Spleen (tissue), 11 donors: Measurements from ENCODE around the gene FBXO9. TPM values are rescaled to one million over a fixed set of nuclear protein-coding genes. Genes with fewer than 3 reads are reported as not detected.

ENCODE experiments used
- DNase-seq: peaks from one replicate; pipeline ENCODE4 v3.0.0-alpha.2; 2020
- H3K27ac ChIP-seq, 8 donors: fragments of 200-600 bp; sonication (generic) in 7 of 8; 1 replicate in 4 of 8; 2 replicates in 4 of 8; pipeline versions ENCODE4 v1.5.0 to v1.8.0; 2016 to 2021; ENCODE audit warnings: inconsistent platforms in 4 of 8, mild to moderate bottlenecking in 4 of 8, moderate library complexity in 1 of 8
- H3K27me3 ChIP-seq, 7 donors: fragments of 200-600 bp; sonication (generic) in 6 of 7; replicated peaks in 1 of 7; 1 replicate in 4 of 7; 2 replicates in 3 of 7; pipeline versions ENCODE4 v1.5.0 to v1.8.0; 2016 to 2021; ENCODE audit warnings: inconsistent platforms in 3 of 7, mild to moderate bottlenecking in 1 of 7
- H3K36me3 ChIP-seq, 6 donors: fragments of 200-600 bp; sonication (generic) in 5 of 6; 1 replicate in 4 of 6; 2 replicates in 2 of 6; pipeline versions ENCODE4 v1.5.0 to v1.8.0; 2016 to 2021; ENCODE audit warnings: inconsistent platforms in 2 of 6
- H3K4me1 ChIP-seq, 6 donors: fragments of 200-600 bp; sonication (generic) in 5 of 6; 1 replicate in 3 of 6; 2 replicates in 3 of 6; pipeline versions ENCODE4 v1.5.0 to v1.8.0; 2016 to 2021; ENCODE audit warnings: inconsistent platforms in 3 of 6
- H3K4me3 ChIP-seq, 8 donors: fragments of 200-600 bp; sonication (generic) in 7 of 8; 1 replicate in 4 of 8; 2 replicates in 4 of 8; pipeline versions ENCODE4 v1.5.0 to v1.8.0; 2016 to 2021; ENCODE audit warnings: inconsistent platforms in 4 of 8, mild to moderate bottlenecking in 4 of 8, moderate library complexity in 2 of 8
- H3K9me3 ChIP-seq, 8 donors: fragments of 200-600 bp; sonication (generic) in 7 of 8; 1 replicate in 4 of 8; 2 replicates in 4 of 8; pipeline versions ENCODE4 v1.5.0 to v1.8.0; 2016 to 2021; ENCODE audit warnings: inconsistent platforms in 4 of 8
- POLR2A ChIP-seq, 3 donors: fragments of 450-650 bp; IDR thresholded peaks; one replicate each; pipeline ENCODE4 v1.5.1; 2017; ENCODE audit warnings: antibody characterized with exemption in 3 of 3, mild to moderate bottlenecking in 1 of 3
- POLR2AphosphoS5 ChIP-seq, 3 donors: sonication (generic); formaldehyde crosslinking; IDR thresholded peaks; one replicate each; pipeline ENCODE4 v1.5.1; 2017; ENCODE audit warnings: antibody characterized with exemption in 3 of 3
- WGBS, 5 donors: extraction: QIAGEN DNeasy Blood & Tissue Kit in 3 of 5; methylation state at CpG; one replicate each; pipeline versions ENCODE4 v1.1.5 to v1.1.7; 2013 to 2018; 5-methylcytosine and 5-hydroxymethylcytosine counted together
- intact Hi-C: fragments of 100-400 bp; cut with DNase I; formaldehyde crosslinking; loops from one replicate; pipeline ENCODE4 v1.15.0; 2023; ENCODE audit warnings: low total_unique reads
- polyA plus RNA-seq, 3 donors: library from polyadenylated mRNA; stranded (reverse); fragments of 200-250 nt; gene quantifications; one replicate each; pipeline ENCODE4 v1.2.1, GENCODE V29; 2013
- total RNA-seq, 7 donors: library from RNA; depleted of rRNA in 3 of 7; stranded (reverse); fragments of >200 nt in 3 of 7; fragmentation: NEBNext Ultra II Directional in 4 of 7; extraction: Animal tissue kit (Norgen Biotek cat#: 25700) in 4 of 7; gene quantifications; one replicate each; pipeline versions ENCODE4 v1.1.0 to v1.2.1, GENCODE V29; 2016 to 2021
- TF ChIP-seq, protein P1 (sequence below), 11 experiments: fragments of 200-600 bp in 7 of 11; fragments of 450-650 bp in 4 of 11; sonication (generic) in 4 of 11; IDR thresholded peaks in 8 of 11; conservative IDR thresholded peaks in 3 of 11; 1 replicate in 7 of 11; 2 replicates in 4 of 11; pipeline versions ENCODE4 v1.4.0 to v1.8.0; 2016 to 2021; ENCODE audit warnings: antibody characterized with exemption in 11 of 11, inconsistent platforms in 4 of 11, mild to moderate bottlenecking in 1 of 11
- donor health status: healthy with polysubstance abuse.
- donor health status: DM: no; HTN: no; CAD: no; lungs with moderate emphysema.
- donor health status: DM: no; HTN: no; CAD: no.
- donor health status: Bipolar disorder and iron deficiency.
- donor health status: healthy.
- donor health status: DM: no; HTN: no; CAD: no.
- donor health status: DM: yes; HTN: yes; CAD: no.

FBXO9 gene
- total and polyA plus RNA-seq, 10 donors: 21.4 to 115 (median 69.5) TPM

- TF ChIP-seq POLR2AphosphoS5 (IDR thresholded peaks at IDR 0.05) (no peak), POLR2A (IDR thresholded peaks at IDR 0.05) (no peak)
- TF ChIP-seq, protein P1, sequence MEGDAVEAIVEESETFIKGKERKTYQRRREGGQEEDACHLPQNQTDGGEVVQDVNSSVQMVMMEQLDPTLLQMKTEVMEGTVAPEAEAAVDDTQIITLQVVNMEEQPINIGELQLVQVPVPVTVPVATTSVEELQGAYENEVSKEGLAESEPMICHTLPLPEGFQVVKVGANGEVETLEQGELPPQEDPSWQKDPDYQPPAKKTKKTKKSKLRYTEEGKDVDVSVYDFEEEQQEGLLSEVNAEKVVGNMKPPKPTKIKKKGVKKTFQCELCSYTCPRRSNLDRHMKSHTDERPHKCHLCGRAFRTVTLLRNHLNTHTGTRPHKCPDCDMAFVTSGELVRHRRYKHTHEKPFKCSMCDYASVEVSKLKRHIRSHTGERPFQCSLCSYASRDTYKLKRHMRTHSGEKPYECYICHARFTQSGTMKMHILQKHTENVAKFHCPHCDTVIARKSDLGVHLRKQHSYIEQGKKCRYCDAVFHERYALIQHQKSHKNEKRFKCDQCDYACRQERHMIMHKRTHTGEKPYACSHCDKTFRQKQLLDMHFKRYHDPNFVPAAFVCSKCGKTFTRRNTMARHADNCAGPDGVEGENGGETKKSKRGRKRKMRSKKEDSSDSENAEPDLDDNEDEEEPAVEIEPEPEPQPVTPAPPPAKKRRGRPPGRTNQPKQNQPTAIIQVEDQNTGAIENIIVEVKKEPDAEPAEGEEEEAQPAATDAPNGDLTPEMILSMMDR (IDR thresholded peaks at IDR 0.05 in 8 of 11, conservative IDR thresholded peaks at IDR 0.05 in 3 of 11): no peak
- Histone ChIP-seq H3K27ac (no peak overlapping the region), H3K27me3 (no peaks in the 10 kb centered on the region), H3K9me3 (no peaks in the 10 kb centered on the region), H3K36me3 (peaks cover 0 to 100% (median 90%) of the 10 kb centered on the region in 6 donors), H3K4me1 (no peaks in the 10 kb centered on the region), H3K4me3 (no peak overlapping the region)
- intact Hi-C loops: no loop called here
- DNase-seq: no peak
Observed at GRCh38 chr6:53089948-53090347, 24.7 kb downstream of the FBXO9 start.

- no peak for DNase-seq
- 87 to 99% (median 95%) methylated on average over 2 of the region's 2 CpGs for WGBS, 5 donors
- H3K4me3 ChIP-seq: no peak overlapping the region
- H3K9me3 ChIP-seq: no peaks in the 10 kb centered on the region
- intact Hi-C loops: no loop called here
- H3K27ac ChIP-seq: no peak overlapping the region
- H3K4me1 ChIP-seq: no peaks in the 10 kb centered on the region
- H3K27me3 ChIP-seq: no peaks in the 10 kb centered on the region
- peaks cover 0 to 100% (median 92%) of the 10 kb centered on the region in 6 donors for H3K36me3 ChIP-seq
- TF ChIP-seq, protein P1 (IDR thresholded peaks at IDR 0.05 in 8 of 11, conservative IDR thresholded peaks at IDR 0.05 in 3 of 11): no peak
- TF ChIP-seq POLR2AphosphoS5 (IDR thresholded peaks at IDR 0.05) (no peak), POLR2A (IDR thresholded peaks at IDR 0.05) (no peak)
Observed at GRCh38 chr6:53090576-53090975, 25.4 kb downstream of the FBXO9 start.

GRCh38 chr6:53095270-53095669 is 30.1 kb downstream of the FBXO9 start:
- DNase-seq: no peak
- intact Hi-C loops: no loop called here
- H3K4me1 ChIP-seq: no peaks in the 10 kb centered on the region
- WGBS, 5 donors: 71 to 89% (median 85%) methylated on average over 3 of the region's 3 CpGs
- H3K9me3 ChIP-seq: no peaks in the 10 kb centered on the region
- H3K36me3 ChIP-seq: peaks cover 3 to 100% (median 89%) of the 10 kb centered on the region in 6 donors
- H3K27me3 ChIP-seq: no peaks in the 10 kb centered on the region
- TF ChIP-seq POLR2AphosphoS5 (IDR thresholded peaks at IDR 0.05) (no peak), POLR2A (IDR thresholded peaks at IDR 0.05) (no peak)
- TF ChIP-seq, protein P1 (IDR thresholded peaks at IDR 0.05 in 8 of 11, conservative IDR thresholded peaks at IDR 0.05 in 3 of 11): no peak
- H3K4me3 ChIP-seq: no peak overlapping the region
- H3K27ac ChIP-seq: no peak overlapping the region

GRCh38 chr6:53095716-53096115 is 30.5 kb downstream of the FBXO9 start:
- intact Hi-C loops: no loop called here

More at GRCh38 chr6:53095716-53096115, 30.5 kb downstream of the FBXO9 start:
- DNase-seq: no peak
- no peaks in the 10 kb centered on the region for H3K9me3 ChIP-seq
- 66 to 86% (median 76%) methylated on average over 1 of the region's 1 CpG for WGBS, 5 donors
- peaks cover 3 to 100% (median 89%) of the 10 kb centered on the region in 6 donors for H3K36me3 ChIP-seq
- no peaks in the 10 kb centered on the region for H3K4me1 ChIP-seq
- no peak overlapping the region for H3K27ac ChIP-seq
- H3K4me3 ChIP-seq: no peak overlapping the region
- no peaks in the 10 kb centered on the region for H3K27me3 ChIP-seq
- TF ChIP-seq POLR2AphosphoS5 (IDR thresholded peaks at IDR 0.05): no peak
- TF ChIP-seq POLR2A (IDR thresholded peaks at IDR 0.05): no peak
- TF ChIP-seq, protein P1 (IDR thresholded peaks at IDR 0.05 in 8 of 11, conservative IDR thresholded peaks at IDR 0.05 in 3 of 11): no peak
